GM18519 (cell line): ENCODE results near the gene DYSF.
"Not testable (repeated sequence)": the region's sequence is repeated elsewhere in the genome, so short reads cannot be mapped to it uniquely, and the experiment has no call there.

ENCODE experiments used
- ATAC-seq: cut with Tn5 transposase; IDR thresholded peaks from one replicate; pipeline ENCODE4 v1.9.1; 2021; ENCODE audit warnings: mild to moderate bottlenecking, moderate library complexity; ENCODE audit not compliant: unreplicated experiment, low FRiP score

Gene DYSF

DNA sequence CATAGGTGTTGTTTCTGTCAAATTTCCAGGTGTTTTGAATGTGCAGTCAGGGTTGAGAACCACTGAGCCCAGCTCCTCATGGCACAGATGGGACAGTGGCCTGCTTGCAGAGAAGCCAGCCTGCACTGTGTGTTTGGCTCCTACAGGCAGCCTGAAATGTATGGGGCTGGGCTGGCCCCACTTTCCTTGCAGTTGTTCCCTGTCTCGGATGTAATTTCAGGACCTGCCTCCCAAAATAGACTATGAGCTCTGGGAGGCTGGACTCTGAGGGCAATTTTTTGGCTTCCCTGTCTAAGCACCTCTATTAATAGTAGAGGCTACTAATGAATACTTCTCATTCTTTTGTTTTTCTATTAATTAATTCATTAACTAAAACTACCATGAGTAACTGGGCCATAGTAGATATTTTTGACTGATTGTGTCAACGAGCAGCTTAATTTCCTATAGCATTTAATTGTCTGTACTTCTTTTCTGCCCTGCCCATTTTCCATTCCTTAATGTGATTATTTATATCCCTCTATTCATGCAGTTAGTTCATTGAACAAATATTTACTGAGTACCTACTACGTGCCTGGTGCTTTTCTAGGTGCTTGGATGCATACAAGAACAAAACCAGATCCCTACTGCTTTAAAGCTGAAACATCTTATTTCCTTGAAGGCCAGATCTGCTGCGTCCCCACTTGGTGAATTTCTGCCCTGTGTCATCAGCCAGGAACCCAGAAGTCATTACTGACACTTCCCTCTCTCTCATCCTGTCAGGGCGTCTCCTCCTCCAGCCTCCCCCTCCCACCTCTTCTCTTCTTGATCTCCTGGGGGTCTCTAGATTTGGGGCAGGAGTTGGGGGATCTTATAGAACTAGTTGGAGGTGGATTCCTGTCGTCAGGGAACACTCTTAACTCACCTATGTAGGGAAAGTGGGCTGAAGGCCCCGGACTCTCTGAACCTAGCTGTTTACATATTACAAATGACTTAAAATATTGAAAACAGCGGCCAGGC lies 16.3 kb downstream of the DYSF start:
- no peak for ATAC-seq

- no peak for ATAC-seq
These were observed 17.9 kb downstream of the DYSF start for GRCh38 chr2:71471276-71471675.

- ATAC-seq = no peak
These were observed 18.7 kb downstream of the DYSF start for GRCh38 chr2:71472019-71472418.

- ATAC-seq = no peak
These were observed 20.1 kb downstream of the DYSF start for GRCh38 chr2:71473346-71474031.

DNA sequence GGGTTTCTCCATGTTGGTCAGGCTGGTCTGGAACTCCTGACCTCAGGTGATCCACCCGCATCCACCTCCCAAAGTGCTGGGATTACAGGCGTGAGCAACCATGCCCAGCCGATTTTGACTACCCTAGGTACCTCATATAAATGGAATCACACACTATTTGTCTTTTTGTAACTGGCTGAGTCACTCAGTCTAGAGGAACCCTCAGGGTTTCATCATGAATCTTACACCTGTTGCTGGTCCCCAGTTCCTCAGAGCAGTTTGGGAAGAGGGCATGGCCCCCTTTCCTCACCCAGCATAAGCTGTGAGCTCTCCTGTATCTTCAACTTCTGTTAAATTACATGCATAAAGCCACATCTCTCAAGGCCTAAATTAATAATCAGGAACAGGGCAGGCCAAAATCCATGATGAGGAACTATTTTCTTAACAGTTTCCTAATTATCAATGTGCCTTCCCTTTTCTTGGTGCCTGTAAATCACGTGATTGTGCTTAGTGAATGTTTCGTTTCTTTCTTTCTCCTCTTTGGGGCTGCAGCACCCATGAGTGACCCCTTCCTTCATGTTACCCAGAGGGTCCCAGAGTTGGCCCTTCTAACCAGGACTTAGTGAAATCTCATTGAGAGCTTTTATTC lies 20.9 kb downstream of the DYSF start:
- no peak for ATAC-seq

DNA sequence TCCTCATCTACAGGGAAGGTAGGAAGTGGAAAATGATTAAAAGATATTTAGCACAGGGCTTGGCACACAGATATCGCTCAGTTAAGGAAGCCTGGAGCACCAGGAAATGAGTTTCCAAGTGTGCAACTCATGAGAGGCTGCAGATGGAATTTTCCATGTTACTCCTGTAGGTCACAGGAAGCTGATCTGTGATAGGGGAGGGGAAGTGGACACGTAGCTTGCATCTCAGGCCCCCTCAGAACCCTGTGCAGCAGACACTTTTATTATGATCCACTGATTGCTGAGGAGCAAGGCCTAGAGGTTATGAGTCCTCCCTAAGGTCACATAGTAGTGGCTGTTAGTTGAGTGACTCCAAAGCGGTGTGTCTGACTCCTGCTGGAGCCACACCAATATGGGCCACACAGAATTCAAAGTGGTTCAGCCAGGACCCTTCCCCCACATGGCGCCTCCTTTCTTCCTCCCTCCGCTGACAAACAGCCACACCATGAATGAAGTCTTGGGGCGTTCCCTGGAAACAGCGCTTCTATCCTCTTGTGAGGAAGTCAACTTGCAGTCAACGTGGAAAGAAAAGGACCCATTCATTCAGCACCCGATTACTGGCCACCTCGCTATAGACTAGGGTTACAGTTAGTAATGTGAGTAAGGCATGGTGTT lies 21.5 kb downstream of the DYSF start:
- no peak for ATAC-seq

DNA sequence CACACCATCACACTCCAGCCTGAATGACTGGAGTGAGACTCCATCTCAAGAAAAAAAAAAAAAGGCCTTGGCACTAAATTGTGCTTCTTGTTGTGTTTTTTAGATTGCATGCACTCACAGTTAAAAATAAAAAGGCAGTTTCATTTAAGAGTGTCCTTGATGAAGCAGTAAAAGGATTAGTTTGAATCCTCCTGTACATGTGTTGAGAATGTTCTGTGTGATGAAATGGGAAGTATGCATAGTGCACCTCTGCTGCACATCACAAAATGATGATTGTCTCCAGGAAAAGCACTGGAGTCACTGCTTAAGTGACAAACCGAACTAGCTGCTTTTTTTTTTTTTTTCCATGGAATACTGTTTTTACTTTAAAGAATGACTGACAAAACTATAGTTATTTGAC lies 23.1 kb downstream of the DYSF start:
- ATAC-seq = no peak

GRCh38 chr2:71477231-71477691 lies 23.9 kb downstream of the DYSF start:
- ATAC-seq = no peak

DNA sequence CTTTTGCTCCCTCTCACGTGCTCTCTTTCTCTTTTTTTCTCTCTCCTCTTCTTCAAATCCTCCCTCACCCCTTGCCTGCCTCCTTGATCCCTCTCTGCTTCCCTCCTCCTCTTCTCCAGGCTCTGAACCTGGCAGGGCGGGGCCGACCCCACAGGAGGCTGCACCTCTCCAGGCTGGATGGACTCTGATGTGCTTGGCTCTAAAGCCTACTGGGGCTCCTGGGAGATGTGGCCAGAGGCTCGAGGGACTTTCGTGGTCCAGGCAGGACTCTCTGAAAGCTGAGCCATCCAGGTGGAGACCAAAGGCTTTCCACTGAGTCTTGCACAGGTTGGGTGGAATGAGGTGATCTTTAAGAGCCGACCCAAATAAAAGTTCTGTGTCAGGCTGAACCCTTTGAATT lies 25.4 kb downstream of the DYSF start:
- ATAC-seq = no peak

DNA sequence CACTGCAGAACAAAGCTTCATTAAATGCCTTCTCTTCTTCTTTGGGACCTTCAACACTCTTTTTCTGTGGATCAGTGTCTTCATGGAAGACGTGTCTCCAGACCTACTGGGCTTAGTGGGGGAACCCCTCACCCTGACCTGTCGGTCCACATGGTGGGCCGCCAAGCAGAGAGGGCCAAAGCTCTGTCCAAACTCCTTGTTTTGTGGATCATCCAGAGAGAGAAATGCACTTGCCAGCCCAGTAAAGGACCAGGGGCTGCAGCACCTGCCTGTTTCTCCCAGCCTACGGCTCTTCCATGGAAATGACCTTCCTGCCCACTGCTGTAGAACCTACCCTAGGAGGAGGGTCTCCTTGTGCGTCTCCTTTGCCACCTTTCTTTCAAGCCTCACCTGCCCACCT lies 25.9 kb downstream of the DYSF start:
- no peak for ATAC-seq

DNA sequence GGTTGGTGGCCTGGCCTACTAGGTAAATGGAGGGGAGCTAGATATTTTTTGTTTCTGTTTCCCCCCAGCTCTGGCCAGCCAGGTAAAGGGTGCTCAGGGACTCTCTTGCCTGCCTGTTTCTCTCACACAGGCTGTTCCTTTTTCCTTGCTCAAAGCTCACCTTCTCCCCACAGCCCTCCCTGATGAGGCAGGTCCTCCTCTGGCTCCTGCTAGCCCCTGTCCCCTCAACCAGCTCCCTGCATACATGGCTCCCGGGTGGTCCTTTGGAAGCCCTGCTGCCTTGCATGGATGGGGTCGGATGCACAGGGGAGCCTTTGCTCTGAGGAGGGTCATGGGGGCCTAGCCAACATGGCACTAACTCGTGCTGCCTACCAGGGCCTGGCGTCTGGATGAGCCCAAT lies 27.8 kb downstream of the DYSF start:
- ATAC-seq = no peak

DNA sequence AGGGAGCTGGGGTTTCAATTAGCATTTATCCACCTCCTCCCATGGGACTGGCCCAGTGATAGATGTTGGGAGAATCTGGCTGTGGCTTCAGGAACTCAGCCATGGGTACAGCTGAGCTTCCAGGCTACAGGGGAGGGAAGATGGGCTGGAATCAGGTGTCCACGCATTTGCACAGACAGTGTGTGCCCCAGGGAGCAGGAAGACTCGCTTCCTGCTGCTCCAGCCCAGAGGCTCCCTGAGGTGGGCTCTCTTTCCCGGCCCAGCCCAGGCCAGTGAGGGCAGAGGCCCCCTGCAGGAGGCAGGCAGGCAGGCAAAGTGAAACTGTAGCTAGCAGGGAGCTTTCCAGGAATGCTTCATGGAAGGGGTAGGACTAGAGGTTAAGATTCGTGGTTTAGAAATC lies 28.7 kb downstream of the DYSF start:
- no peak for ATAC-seq

GRCh38 chr2:71483246-71483645 lies 29.9 kb downstream of the DYSF start:
- no peak for ATAC-seq

DNA sequence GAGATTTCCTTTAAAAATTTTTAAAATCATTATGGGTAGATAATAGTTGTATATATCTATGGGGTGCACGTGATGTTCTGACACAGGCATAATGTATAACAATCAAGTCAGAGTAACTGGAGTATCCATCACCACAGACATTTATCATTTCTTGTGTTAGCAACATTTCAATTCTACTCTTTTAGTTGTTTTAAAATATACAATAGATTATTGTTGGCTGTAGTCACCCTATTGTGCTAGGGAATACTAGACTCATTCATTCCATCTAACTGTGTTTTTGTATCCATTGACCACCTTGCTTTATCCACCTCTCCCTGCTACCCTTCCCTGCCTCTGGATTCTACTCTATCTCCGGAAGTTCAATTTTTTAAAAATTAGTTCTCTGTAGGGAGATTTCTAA lies 31.0 kb downstream of the DYSF start:
- ATAC-seq = no peak

DNA sequence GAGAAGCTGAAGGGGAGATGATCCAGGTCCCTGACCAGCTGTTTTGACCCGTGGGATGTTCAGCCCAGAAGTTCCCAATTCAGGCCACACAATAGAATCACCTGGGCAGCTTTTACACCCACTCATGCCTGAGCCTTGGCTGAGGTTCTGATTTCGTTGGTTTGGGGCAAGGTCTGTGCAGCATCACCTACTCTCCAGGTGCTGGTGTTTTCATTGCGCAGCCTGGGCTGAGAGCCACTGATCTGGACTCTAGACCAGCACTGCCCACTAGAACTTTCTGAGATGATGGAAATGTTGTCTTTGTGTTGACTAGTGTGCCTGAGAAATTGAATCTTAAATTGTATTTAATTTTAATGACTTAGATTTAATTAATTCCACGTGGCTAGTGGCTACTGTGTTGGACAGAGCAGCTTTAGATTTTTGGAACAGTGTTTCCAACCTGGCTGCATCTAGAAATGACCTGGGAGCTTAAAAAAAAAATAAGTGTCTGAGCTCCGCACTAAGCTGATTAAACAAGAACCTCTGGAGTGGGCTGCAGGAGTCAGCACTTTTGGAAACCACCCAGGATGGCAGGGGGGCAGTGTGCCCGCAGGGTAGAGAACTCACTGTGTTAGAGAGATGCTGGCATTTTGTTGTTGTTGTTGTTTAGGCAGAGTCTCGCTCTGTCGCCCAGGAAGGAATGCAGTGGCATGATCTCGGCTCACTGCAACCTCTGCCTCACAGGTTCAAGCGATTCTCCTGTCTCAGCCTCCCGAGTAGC lies 33.7 kb downstream of the DYSF start:
- ATAC-seq = no peak

- ATAC-seq = not testable (repeated sequence)
These were observed 38.2 kb downstream of the DYSF start for GRCh38 chr2:71491551-71491950.

DNA sequence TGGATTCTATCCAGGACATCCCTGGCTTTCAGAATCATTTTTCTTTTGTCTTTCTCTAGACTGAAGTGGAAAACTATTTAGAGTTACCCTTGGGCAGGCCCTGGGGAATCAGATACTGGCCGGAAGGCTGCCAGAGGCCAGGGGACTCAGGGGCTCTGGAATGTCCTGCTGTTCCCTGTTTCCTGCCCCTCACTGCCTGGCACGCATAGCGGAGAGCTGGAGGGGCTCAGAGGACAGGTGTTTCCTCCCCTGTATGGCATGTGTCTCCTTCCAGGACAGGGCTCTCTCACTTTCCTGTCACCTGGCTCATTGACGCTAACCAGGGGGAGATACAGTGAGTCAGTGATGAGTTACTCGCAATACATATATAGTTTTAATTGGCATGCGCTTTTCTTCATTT lies 38.8 kb downstream of the DYSF start:
- no peak for ATAC-seq

DNA sequence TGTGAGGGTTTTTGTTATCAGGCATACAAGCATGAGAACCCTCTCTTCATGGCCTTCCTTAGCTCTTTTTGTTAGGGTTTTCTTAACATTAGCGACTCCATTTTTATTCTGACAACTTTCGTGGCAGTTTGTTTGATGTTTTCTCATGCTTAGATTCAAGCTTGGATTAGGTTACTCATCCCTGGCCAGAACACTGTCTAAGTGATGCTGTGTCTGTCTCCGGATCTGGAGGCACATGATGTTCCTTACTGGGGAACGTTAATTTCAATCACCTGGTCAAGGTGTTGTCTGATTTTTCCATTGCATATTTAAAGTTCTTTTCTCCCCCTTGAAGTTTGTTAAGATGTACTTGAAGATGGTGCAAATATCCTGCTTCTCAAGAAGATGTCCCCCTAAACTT lies 40.7 kb downstream of the DYSF start:
- no peak for ATAC-seq

DNA sequence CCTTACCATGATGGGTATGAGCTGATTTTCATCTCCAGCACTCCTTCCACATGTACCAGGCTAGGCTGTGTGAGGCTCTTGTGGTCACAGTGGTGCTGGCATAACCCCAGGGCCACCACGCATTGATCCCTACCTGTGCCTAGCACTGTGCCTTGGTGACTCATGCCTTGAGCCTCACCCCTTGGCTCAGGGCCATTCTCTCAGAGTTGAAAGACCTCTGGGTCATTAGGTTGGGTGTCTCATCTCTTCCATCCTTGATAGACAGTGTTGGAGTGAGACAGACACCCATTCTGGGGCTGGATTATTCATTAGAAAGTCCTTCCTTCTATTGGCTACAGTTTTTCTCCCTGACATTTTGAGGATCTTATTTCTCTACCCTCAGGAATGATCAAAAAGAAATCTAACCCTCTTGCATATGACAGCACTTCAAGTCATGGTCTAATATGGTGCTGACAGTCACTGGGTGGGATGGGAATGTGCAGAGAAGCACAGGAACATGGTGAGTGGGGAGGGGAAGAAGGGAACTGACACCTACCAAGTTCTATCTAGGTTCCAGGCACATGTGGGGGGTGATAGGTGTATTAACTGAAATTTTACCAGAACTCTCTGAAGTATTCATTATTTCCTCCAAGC lies 41.3 kb downstream of the DYSF start:
- ATAC-seq = no peak
